GM10248 (cell line): Measurements from ENCODE around the gene DGKI.

Experiments used
- CTCF ChIA-PET: fragments of 300-600 bp; sonication (Branson Sonifier 250); formaldehyde crosslinking; extraction: SDS; loops from one replicate; lab custom pipeline; 2021; ENCODE audit warnings: antibody characterized with exemption; lab: Yijun Ruan, JAX
- POLR2A ChIA-PET: fragments of 350-650 bp; sonication (Branson Sonifier 250); formaldehyde crosslinking; extraction: SDS; loops from one replicate; lab custom pipeline; 2020; ENCODE audit warnings: antibody characterized with exemption; lab: Yijun Ruan, JAX
- DNase-seq: peaks from one replicate; pipeline ENCODE4 v3.0.0; 2012; ENCODE audit errors: extremely low spot score
- TF ChIP-seq, protein P1 (sequence below): IDR thresholded peaks from 2 replicates; pipeline ENCODE4 v1.5.1; 2012; ENCODE audit warnings: mild to moderate bottlenecking, low read depth; ENCODE audit errors: extremely low read depth, missing control alignments, control extremely low read depth

Gene DGKI

DNA sequence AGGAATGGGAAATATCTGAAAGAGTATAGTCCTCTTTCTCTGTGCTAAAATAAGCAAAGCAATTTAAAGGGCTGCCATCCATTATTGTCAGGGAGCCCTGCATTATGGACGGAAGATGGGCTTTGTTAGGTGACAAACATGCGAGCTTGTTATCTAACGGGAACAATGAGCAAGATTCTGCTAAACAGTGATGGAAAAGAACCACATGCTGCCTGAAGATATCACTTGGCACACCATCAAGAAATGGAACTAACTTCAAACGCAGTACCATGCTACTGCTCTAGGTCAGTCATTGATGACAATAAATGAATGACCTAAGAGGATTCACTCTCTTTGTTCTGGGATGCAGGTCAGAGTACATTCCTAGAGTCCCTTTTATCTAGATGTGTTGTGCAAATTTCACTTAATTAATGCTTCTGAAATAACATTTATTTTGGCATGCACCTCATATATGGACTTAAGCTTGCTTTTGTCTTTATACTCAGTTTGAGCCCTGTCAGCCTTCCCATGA lies 327.5 kb downstream of the DGKI start:
- POLR2A ChIA-PET = no interaction called here

DNA sequence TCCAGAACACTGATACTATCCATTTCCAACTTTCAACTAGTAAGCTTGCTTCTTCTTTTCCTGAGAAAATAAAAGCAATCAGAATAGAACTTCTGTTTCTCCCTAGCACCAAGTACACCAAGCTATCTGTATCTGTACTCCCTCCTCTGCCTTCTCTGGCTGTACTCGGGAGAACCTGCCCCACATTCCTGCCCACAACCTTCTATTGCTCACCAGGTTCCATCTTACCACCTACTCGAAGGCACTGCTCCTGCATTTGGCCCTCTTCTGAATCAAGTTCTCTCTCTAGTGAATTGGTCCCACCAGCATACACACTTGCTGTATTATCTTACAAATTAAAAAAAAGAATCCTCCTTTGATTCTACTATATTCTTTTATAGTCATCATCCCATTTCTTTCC lies 333.7 kb downstream of the DGKI start:
- TF ChIP-seq, protein P1, sequence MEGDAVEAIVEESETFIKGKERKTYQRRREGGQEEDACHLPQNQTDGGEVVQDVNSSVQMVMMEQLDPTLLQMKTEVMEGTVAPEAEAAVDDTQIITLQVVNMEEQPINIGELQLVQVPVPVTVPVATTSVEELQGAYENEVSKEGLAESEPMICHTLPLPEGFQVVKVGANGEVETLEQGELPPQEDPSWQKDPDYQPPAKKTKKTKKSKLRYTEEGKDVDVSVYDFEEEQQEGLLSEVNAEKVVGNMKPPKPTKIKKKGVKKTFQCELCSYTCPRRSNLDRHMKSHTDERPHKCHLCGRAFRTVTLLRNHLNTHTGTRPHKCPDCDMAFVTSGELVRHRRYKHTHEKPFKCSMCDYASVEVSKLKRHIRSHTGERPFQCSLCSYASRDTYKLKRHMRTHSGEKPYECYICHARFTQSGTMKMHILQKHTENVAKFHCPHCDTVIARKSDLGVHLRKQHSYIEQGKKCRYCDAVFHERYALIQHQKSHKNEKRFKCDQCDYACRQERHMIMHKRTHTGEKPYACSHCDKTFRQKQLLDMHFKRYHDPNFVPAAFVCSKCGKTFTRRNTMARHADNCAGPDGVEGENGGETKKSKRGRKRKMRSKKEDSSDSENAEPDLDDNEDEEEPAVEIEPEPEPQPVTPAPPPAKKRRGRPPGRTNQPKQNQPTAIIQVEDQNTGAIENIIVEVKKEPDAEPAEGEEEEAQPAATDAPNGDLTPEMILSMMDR = no peak
- POLR2A ChIA-PET = no interaction called here
- CTCF ChIA-PET = interaction anchor here (0.7 kb wide), 1 partner anchor 13 kb away, joined by 3 read pairs; no protein-coding TSS in a partner anchor
- DNase-seq = no peak

More for the DNA sequence above, 327.5 kb downstream of the DGKI start:
- CTCF ChIA-PET = interaction anchor here (0.7 to 1.6 kb wide), 2 partner anchors 11 to 15 kb away, joined by 3 read pairs; no protein-coding TSS in a partner anchor
- DNase-seq = no peak
- TF ChIP-seq, protein P1 = no peak

DNA sequence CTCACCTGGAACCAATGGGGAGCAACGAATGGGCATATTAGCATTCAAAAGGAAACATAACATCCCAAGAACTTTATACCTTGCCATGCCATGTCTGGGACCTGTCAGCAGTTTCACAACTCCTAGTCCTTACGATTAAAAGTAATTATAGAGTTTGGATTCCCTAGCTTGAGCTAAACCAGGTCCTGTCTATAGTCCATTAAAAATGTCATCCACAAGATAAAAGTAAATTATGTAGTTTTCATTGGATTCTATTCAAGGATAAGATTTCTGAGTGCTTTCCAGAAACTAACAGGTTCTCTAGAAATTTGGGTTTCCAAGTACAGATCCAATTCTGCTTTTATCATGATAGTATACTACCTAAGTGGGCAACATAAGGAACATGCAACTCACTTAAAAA lies 339.7 kb downstream of the DGKI start:
- TF ChIP-seq, protein P1 = no peak

DNA sequence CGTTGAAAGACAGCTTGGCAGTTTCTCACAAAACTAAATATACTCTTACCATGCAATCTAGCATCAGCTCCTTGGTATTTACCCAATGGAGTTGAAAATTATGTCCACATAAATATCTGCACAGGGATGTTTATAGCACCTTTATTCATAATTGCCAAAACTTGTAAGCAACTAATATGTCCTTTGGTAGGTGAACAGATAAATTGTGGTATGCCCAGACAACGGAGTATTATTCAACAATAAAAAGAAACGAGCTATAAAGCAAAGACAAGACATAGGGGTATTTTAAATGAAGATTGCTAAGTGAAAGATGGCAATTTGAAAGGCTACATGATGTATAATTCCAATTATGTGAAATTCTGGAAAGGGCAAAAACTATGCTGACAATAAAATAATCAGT lies 340.7 kb downstream of the DGKI start:
- ChIA-PET CTCF (interaction anchor here (1.7 kb wide), 1 partner anchor 47 kb away, joined by 3 read pairs; no protein-coding TSS in a partner anchor), POLR2A (no interaction called here)
- TF ChIP-seq, protein P1 = no peak
- no peak for DNase-seq

More for the DNA sequence above, 339.7 kb downstream of the DGKI start:
- CTCF ChIA-PET = no interaction called here
- no peak for DNase-seq
- POLR2A ChIA-PET = no interaction called here

DNA sequence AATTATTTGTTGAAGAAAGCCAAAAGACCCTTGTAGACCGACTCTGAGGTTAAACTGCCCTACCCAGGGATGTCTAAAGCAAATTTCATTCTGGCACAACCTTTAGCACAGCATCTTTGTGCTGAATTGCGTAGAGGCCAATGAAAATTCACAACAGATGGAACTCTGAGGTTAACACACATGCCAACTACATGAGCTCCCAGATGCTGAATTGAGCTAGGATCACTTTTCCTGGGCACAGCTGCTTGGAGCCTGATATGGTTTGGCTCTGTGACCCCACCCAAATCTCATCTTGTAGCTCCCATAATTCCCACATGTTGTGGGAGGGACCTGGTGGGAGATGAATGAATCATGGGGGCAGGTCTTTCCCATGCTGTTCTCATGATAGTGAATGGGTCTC lies 345.2 kb downstream of the DGKI start:
- ChIA-PET CTCF (no interaction called here), POLR2A (no interaction called here)
- TF ChIP-seq, protein P1 = no peak

DNA sequence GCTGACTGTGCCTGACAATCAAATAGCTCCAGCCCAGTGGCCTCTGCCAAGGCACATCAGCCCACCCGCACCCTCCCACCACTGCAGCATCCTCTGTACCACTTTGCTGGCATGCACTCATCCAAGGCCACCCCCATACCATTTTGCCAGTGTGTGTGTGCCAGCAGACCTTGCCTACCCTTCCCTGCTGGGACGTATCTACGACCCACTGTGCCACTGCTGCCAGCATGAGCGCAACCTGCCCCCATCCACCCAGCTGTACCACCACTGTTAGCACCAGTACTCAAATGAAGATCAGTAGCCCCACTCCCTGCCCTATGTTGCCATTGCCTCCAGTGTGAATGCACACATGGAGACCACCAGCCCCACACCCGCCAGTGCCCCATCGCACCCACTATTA lies 353.9 kb downstream of the DGKI start:
- TF ChIP-seq, protein P1 = no peak
- ChIA-PET CTCF (interaction anchor here (1.4 to 1.6 kb wide), 3 partner anchors 11 to 113 kb away, joined by 3 to 8 read pairs (median 3); no protein-coding TSS in a partner anchor), POLR2A (no interaction called here)
- DNase-seq = no peak

More for the DNA sequence above, 345.2 kb downstream of the DGKI start:
- no peak for DNase-seq
